Measurements from ENCODE around the gene GPR137C.

The GPR137C gene

GRCh38 chr14:52660832-52661231 lies 108.2 kb downstream of the GPR137C start:
- H3K4me3 ChIP-seq (ENCODE audit: low read depth, low read length): no peak overlapping the region

GRCh38 chr14:52661314-52661713 lies 108.7 kb downstream of the GPR137C start:
- no peak for DNase-seq (ENCODE audit: low read depth)
- no peak for TF ChIP-seq CTCF (IDR thresholded peaks at IDR 0.05; ENCODE audit: low read depth, low read length, missing control alignments)
- H3K4me3 ChIP-seq (ENCODE audit: low read depth, low read length): no peak overlapping the region

More at GRCh38 chr14:52660832-52661231, 108.2 kb downstream of the GPR137C start:
- no peak for DNase-seq (ENCODE audit: low read depth)
- no peak for TF ChIP-seq CTCF (IDR thresholded peaks at IDR 0.05; ENCODE audit: low read depth, low read length, missing control alignments)

GRCh38 chr14:52663850-52664249 lies 111.2 kb downstream of the GPR137C start:
- no peak for TF ChIP-seq CTCF (IDR thresholded peaks at IDR 0.05; ENCODE audit: low read depth, low read length, missing control alignments)
- DNase-seq (ENCODE audit: low read depth): no peak
- H3K4me3 ChIP-seq (ENCODE audit: low read depth, low read length): no peak overlapping the region

- peak; percentile 46 for TF ChIP-seq CTCF (IDR thresholded peaks at IDR 0.05; ENCODE audit: low read depth, low read length, missing control alignments)
- no peak overlapping the region for H3K4me3 ChIP-seq (ENCODE audit: low read depth, low read length)
- DNase-seq (ENCODE audit: low read depth): no peak
Observed at GRCh38 chr14:52678591-52678990, 126.0 kb downstream of the GPR137C start.

GRCh38 chr14:52683985-52684520 lies 131.4 kb downstream of the GPR137C start:
- no peak for TF ChIP-seq CTCF (IDR thresholded peaks at IDR 0.05; ENCODE audit: low read depth, low read length, missing control alignments)
- DNase-seq (ENCODE audit: low read depth): no peak
- no peak overlapping the region for H3K4me3 ChIP-seq (ENCODE audit: low read depth, low read length)

- DNase-seq (ENCODE audit: low read depth): no peak
- no peak overlapping the region for H3K4me3 ChIP-seq (ENCODE audit: low read depth, low read length)
- TF ChIP-seq CTCF (IDR thresholded peaks at IDR 0.05; ENCODE audit: low read depth, low read length, missing control alignments): no peak
Observed at GRCh38 chr14:52686176-52686575, 133.5 kb downstream of the GPR137C start.
